ENCODE measurements around the gene CDK4.

DNA sequence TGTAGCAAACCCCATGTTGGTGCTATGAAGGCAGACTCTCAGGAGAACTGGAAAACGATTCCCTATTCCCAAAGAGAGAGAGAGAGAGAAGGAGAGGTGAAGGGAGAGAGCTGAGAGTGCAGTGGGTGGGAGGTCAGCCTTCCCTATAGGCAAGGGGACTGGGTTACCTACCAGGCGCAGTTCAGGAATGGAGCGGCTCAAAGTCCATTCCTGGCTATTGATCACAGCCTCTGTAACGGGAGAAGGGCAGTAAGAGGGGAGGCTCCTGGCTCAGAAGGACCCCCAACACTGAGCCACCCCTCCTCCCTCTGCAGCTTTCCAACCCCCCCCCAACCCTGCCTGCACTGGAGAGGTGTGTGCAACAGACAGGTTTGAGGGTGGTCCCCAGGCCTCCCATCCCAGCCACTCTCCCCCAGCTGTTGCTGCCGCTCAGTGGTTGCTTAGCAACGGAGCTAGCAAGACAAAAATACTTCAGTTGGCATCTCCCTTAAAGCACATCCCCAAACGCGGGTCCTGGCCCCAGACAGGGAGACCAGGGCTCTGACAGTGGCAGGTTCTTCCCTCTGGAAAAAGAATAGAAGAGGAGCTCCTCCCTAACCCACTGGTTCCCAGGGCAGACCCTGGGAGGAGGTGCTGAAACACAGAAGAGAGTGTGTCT lies 16.8 kb downstream of the CDK4 start:
- TF ChIP-seq, protein P1, sequence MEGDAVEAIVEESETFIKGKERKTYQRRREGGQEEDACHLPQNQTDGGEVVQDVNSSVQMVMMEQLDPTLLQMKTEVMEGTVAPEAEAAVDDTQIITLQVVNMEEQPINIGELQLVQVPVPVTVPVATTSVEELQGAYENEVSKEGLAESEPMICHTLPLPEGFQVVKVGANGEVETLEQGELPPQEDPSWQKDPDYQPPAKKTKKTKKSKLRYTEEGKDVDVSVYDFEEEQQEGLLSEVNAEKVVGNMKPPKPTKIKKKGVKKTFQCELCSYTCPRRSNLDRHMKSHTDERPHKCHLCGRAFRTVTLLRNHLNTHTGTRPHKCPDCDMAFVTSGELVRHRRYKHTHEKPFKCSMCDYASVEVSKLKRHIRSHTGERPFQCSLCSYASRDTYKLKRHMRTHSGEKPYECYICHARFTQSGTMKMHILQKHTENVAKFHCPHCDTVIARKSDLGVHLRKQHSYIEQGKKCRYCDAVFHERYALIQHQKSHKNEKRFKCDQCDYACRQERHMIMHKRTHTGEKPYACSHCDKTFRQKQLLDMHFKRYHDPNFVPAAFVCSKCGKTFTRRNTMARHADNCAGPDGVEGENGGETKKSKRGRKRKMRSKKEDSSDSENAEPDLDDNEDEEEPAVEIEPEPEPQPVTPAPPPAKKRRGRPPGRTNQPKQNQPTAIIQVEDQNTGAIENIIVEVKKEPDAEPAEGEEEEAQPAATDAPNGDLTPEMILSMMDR (conservative IDR thresholded peaks at IDR 0.05): no peak
- TF ChIP-seq ZFX (IDR thresholded peaks at IDR 0.05): no peak

All from C4-2B (cell line).